T47D (cell line): ENCODE results near the gene PSME3IP1.

Experiments used
- DNase-seq, 2 experiments: peaks; one replicate each; pipeline versions ENCODE4 v3.0.0 to v3.0.0-alpha.2; 2011 to 2012; ENCODE audit warnings: low read depth in 1 of 2, low spot score in 1 of 2
- JUND ChIP-seq: IDR thresholded peaks from 2 replicates; pipeline ENCODE4 v1.6.1; 2012; ENCODE audit warnings: low read depth
- in situ Hi-C: cut with HindIII; loops from 2 replicates; pipeline ENCODE4 v1.10.0; 2016; ENCODE audit warnings: low sequenced_read_pairs, low pct_unique_long_range_greater_than_20kb

Gene PSME3IP1

GRCh38 chr16:57185945-57186871 lies at the start of gene PSME3IP1, which contains the start of gene RSPRY1:
PSME3IP1 (minus strand) TSS chr16:57186039; CDS start chr16:57173854, 12,185 bp downstream.
RSPRY1 (plus strand) TSS chr16:57186329; CDS start chr16:57204659, 18,330 bp downstream.
- peak; percentile 97 to 99 for DNase-seq
- no peak for TF ChIP-seq JUND
- in situ Hi-C loops = no loop called here

GRCh38 chr16:57235128-57236021 lies 49.5 kb upstream of the PSME3IP1 start:
- in situ Hi-C loops = no loop called here
- no peak for DNase-seq
- TF ChIP-seq JUND = no peak

- no peak for TF ChIP-seq JUND
- no peak for DNase-seq
- in situ Hi-C loops = no loop called here
These were observed 48.9 kb upstream of the PSME3IP1 start for GRCh38 chr16:57234707-57235092.

- in situ Hi-C loops = no loop called here
- DNase-seq = no peak
- TF ChIP-seq JUND = no peak
These were observed 48.3 kb upstream of the PSME3IP1 start for GRCh38 chr16:57233944-57234706.

- in situ Hi-C loops = no loop called here
- DNase-seq = no peak
These were observed 46.0 kb upstream of the PSME3IP1 start for GRCh38 chr16:57231821-57232350.

GRCh38 chr16:57229079-57229478 lies 43.2 kb upstream of the PSME3IP1 start:
- no peak for TF ChIP-seq JUND
- DNase-seq = no peak

More at GRCh38 chr16:57231821-57232350, 46.0 kb upstream of the PSME3IP1 start:
- TF ChIP-seq JUND = no peak

GRCh38 chr16:57226701-57227621 lies 41.1 kb upstream of the PSME3IP1 start:
- TF ChIP-seq JUND = no peak
- in situ Hi-C loops = no loop called here
- DNase-seq = no peak

More at GRCh38 chr16:57229079-57229478, 43.2 kb upstream of the PSME3IP1 start:
- in situ Hi-C loops = no loop called here

- TF ChIP-seq JUND = no peak
- DNase-seq = no peak
- in situ Hi-C loops = no loop called here
These were observed 40.1 kb upstream of the PSME3IP1 start for GRCh38 chr16:57225978-57226377.

GRCh38 chr16:57224651-57225335 lies 39.0 kb upstream of the PSME3IP1 start:
- in situ Hi-C loops = no loop called here
- no peak for TF ChIP-seq JUND
- DNase-seq = no peak

GRCh38 chr16:57223057-57223456 lies 37.2 kb upstream of the PSME3IP1 start:
- TF ChIP-seq JUND = no peak
- no peak for DNase-seq
- in situ Hi-C loops = no loop called here
